ENCODE measurements around the gene KRT4. TPM values are rescaled to one million over a fixed set of nuclear protein-coding genes. Genes with fewer than 3 reads are reported as not detected.

Gene KRT4
- total RNA-seq, 1 donor from 2014 or later = not detected

DNA sequence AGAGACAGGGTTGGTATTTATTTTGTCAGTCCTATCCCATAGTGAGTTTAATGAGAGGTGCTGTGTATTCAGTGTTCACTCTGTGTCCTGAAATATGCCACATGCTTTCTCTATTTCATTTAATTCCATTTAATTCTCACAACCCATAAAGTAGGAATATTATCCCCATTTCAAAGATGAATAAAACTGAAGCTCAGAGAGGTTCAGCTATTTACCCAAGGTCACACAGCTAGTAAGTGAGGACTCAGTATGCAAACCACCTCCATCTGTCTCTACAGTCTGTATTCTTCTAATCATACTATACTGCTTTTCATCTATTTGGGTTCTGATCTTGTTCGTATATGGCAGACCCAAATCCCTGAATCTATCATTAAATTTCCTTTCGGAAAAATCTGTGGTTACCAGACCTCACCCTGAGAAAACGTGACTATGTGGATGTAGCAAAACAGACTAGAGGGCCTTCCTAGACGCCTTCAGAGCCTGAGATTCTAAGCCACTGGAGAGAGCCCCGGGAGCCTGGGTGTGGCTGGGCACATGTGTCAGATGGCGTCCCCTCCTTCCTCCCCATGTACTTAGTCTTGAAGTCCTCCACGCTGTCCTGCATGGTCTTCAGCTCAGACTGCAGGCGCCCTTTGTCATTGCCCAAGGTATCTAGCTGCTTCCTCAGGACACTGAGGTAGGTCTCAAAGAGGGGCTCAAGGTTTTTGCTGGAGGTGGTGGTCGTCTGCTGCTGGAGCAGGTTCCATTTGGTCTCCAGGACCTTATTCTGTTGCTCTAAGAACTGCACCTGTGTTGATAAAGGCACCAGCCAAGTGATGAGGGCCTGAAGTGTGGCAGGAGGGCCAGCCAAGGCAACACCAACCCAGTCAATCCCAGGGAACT lies 2.5 kb downstream of the KRT4 start:
- H3K4me3 Mint-ChIP-seq = no peak overlapping the region
- H3K4me3 ChIP-seq = no peak overlapping the region
- DNase-seq (ENCODE audit: low spot score) = no peak
- peaks cover 9% of the 10 kb centered on the region for H3K4me1 ChIP-seq
- no peak overlapping the region for H3K9ac ChIP-seq
- H3K9me3 Mint-ChIP-seq = no peaks in the 10 kb centered on the region
- H3F3A ChIP-seq (ENCODE audit: low read depth) = no peaks in the 10 kb centered on the region
- no peak overlapping the region for H3K27ac Mint-ChIP-seq
- H3K36me3 Mint-ChIP-seq = no peaks in the 10 kb centered on the region
- H3K79me2 ChIP-seq (ENCODE audit: low read depth) = no peaks in the 10 kb centered on the region
- TF ChIP-seq EZH2phosphoT487 (IDR thresholded peaks at IDR 0.05) (no peak), EZH2 (IDR thresholded peaks at IDR 0.05) (no peak)
- TF ChIP-seq, protein P1, sequence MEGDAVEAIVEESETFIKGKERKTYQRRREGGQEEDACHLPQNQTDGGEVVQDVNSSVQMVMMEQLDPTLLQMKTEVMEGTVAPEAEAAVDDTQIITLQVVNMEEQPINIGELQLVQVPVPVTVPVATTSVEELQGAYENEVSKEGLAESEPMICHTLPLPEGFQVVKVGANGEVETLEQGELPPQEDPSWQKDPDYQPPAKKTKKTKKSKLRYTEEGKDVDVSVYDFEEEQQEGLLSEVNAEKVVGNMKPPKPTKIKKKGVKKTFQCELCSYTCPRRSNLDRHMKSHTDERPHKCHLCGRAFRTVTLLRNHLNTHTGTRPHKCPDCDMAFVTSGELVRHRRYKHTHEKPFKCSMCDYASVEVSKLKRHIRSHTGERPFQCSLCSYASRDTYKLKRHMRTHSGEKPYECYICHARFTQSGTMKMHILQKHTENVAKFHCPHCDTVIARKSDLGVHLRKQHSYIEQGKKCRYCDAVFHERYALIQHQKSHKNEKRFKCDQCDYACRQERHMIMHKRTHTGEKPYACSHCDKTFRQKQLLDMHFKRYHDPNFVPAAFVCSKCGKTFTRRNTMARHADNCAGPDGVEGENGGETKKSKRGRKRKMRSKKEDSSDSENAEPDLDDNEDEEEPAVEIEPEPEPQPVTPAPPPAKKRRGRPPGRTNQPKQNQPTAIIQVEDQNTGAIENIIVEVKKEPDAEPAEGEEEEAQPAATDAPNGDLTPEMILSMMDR (IDR thresholded peaks at IDR 0.05) = no peak
- H3K4me2 ChIP-seq = no peak overlapping the region
- no peak overlapping the region for H2AFZ ChIP-seq (replicated peaks)
- no peaks in the 10 kb centered on the region for H4K20me1 ChIP-seq (ENCODE audit: low read depth)
- H3K27ac ChIP-seq = no peak overlapping the region
- peaks cover 6% of the 10 kb centered on the region for H3K27me3 Mint-ChIP-seq (ENCODE audit: insufficient read depth, low read depth)
- H3K4me1 Mint-ChIP-seq = no peaks in the 10 kb centered on the region
- no peaks in the 10 kb centered on the region for H3K27me3 ChIP-seq
- H3K9me3 ChIP-seq (ENCODE audit: low read depth) = no peaks in the 10 kb centered on the region
- no peaks in the 10 kb centered on the region for H3K36me3 ChIP-seq

DNA sequence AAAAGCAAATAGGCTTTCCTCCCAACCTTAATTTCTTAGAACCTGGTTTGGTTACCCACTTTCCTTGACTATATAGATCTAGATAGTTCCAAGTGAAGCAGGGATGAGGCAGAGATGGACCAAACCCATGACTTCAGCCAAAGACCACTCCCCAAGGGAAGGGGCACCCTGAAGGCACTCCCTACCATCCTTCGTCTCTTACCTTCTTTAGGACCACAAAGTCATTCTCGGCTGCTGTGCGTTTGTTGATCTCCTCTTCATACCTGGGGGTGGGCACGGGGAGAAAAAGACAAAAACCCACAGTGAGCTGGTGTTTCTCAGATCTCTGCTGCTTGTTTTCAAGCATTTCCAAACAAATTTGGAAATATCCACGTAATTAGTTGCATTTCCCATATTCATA lies 3.4 kb downstream of the KRT4 start:
- peaks cover 9% of the 10 kb centered on the region for H3K4me1 ChIP-seq
- H3K27ac Mint-ChIP-seq = no peak overlapping the region
- H3K36me3 Mint-ChIP-seq = no peaks in the 10 kb centered on the region
- H3F3A ChIP-seq (ENCODE audit: low read depth) = no peaks in the 10 kb centered on the region
- H3K9me3 Mint-ChIP-seq = no peaks in the 10 kb centered on the region
- peaks cover 2% of the 10 kb centered on the region for H3K4me1 Mint-ChIP-seq
- TF ChIP-seq EZH2phosphoT487 (IDR thresholded peaks at IDR 0.05) (no peak), EZH2 (IDR thresholded peaks at IDR 0.05) (no peak)
- TF ChIP-seq, protein P1 (IDR thresholded peaks at IDR 0.05) = no peak
- no peaks in the 10 kb centered on the region for H4K20me1 ChIP-seq (ENCODE audit: low read depth)
- no peaks in the 10 kb centered on the region for H3K79me2 ChIP-seq (ENCODE audit: low read depth)
- H3K4me3 ChIP-seq = no peak overlapping the region
- no peak overlapping the region for H2AFZ ChIP-seq (replicated peaks)
- no peak overlapping the region for H3K4me3 Mint-ChIP-seq
- no peaks in the 10 kb centered on the region for H3K9me3 ChIP-seq (ENCODE audit: low read depth)
- H3K4me2 ChIP-seq = no peak overlapping the region
- DNase-seq (ENCODE audit: low spot score) = no peak
- H3K27me3 Mint-ChIP-seq (ENCODE audit: insufficient read depth, low read depth) = peaks cover 9% of the 10 kb centered on the region
- H3K9ac ChIP-seq = no peak overlapping the region
- no peak overlapping the region for H3K27ac ChIP-seq
- no peaks in the 10 kb centered on the region for H3K27me3 ChIP-seq
- no peaks in the 10 kb centered on the region for H3K36me3 ChIP-seq

DNA sequence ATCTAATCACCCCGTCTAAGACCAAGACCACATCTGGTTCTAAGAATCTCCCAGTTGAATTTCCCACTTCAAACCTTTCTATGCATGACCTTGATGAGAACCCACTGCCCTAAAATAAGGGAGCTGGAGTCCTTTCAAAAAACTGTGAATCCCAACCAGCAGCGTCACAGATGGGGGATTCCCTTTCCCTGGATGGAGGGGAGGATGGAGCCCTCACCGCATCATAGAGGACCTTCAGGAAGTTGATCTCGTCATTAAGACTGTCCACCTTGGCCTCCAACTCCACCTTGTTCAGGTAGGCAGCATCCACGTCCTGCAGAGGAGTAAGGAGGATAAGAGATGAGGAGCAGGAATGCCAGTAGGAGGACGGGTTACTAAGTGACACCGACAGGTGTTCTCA lies 4.8 kb downstream of the KRT4 start:
- Mint-ChIP-seq H3K9me3 (no peaks in the 10 kb centered on the region), H3K27me3 (ENCODE audit: insufficient read depth, low read depth) (peaks cover 5% of the 10 kb centered on the region), H3K36me3 (no peaks in the 10 kb centered on the region), H3K4me3 (no peak overlapping the region), H3K4me1 (peaks cover 4% of the 10 kb centered on the region), H3K27ac (no peak overlapping the region)
- peaks cover 15% of the 10 kb centered on the region for H3K4me1 ChIP-seq
- no peak for DNase-seq (ENCODE audit: low spot score)
- H3K79me2 ChIP-seq (ENCODE audit: low read depth) = no peaks in the 10 kb centered on the region
- TF ChIP-seq EZH2 (IDR thresholded peaks at IDR 0.05) (no peak), EZH2phosphoT487 (IDR thresholded peaks at IDR 0.05) (no peak)
- TF ChIP-seq, protein P1 (IDR thresholded peaks at IDR 0.05) = no peak
- no peak overlapping the region for H3K4me3 ChIP-seq
- no peaks in the 10 kb centered on the region for H3K9me3 ChIP-seq (ENCODE audit: low read depth)
- H2AFZ ChIP-seq (replicated peaks) = no peak overlapping the region
- H3K36me3 ChIP-seq = no peaks in the 10 kb centered on the region
- no peak overlapping the region for H3K4me2 ChIP-seq
- no peak overlapping the region for H3K9ac ChIP-seq
- H3K27ac ChIP-seq = no peak overlapping the region
- no peaks in the 10 kb centered on the region for H3K27me3 ChIP-seq
- no peaks in the 10 kb centered on the region for H4K20me1 ChIP-seq (ENCODE audit: low read depth)
- H3F3A ChIP-seq (ENCODE audit: low read depth) = no peaks in the 10 kb centered on the region

Measured in neural progenitor cell (in vitro differentiated cells).